Adipocyte (in vitro differentiated cells): Measurements from ENCODE around the gene C16orf95.

ENCODE experiments used
- DNase-seq: peaks from one replicate; pipeline ENCODE4 v3.0.0-alpha.2; 2015; ENCODE audit warnings: low read depth
- H3K27me3 ChIP-seq: replicated peaks from 2 replicates; pipeline ENCODE4 v1.7.0; 2013; ENCODE audit warnings: mild to moderate bottlenecking, low read length, moderate library complexity; ENCODE audit not compliant: control insufficient read depth, insufficient read depth
- H3K36me3 ChIP-seq: 2 replicates; pipeline ENCODE4 v1.7.0; 2013; ENCODE audit warnings: low read length, mild to moderate bottlenecking, moderate library complexity; ENCODE audit not compliant: control insufficient read depth, insufficient read depth, severe bottlenecking
- H3K4me1 ChIP-seq: 2 replicates; pipeline ENCODE4 v1.7.0; 2013; ENCODE audit warnings: mild to moderate bottlenecking, low read length, moderate library complexity; ENCODE audit not compliant: control insufficient read depth, insufficient read depth
- H3K4me3 ChIP-seq: 2 replicates; pipeline ENCODE4 v1.7.0; 2013; ENCODE audit warnings: mild to moderate bottlenecking, low read length, moderate library complexity
- H3K9ac ChIP-seq: 2 replicates; pipeline ENCODE4 v1.7.0; 2013; ENCODE audit warnings: mild to moderate bottlenecking, low read length, moderate library complexity
- H3K9me3 ChIP-seq: 2 replicates; pipeline ENCODE4 v1.7.0; 2013; ENCODE audit warnings: mild to moderate bottlenecking, low read length, moderate library complexity; ENCODE audit not compliant: control insufficient read depth

Gene C16orf95

GRCh38 chr16:87295661-87296531, 21.3 kb downstream of the C16orf95 start:
- H3K4me1 ChIP-seq: no peaks in the 10 kb centered on the region

GRCh38 chr16:87295259-87295658, 21.9 kb downstream of the C16orf95 start:
- no peak overlapping the region for H3K4me3 ChIP-seq
- H3K27me3 ChIP-seq: no peaks in the 10 kb centered on the region
- no peak for DNase-seq
- H3K9me3 ChIP-seq: peaks cover 8% of the 10 kb centered on the region
- no peak overlapping the region for H3K9ac ChIP-seq
- H3K36me3 ChIP-seq: peaks cover 9% of the 10 kb centered on the region
- H3K4me1 ChIP-seq: no peaks in the 10 kb centered on the region

More at GRCh38 chr16:87295661-87296531, 21.3 kb downstream of the C16orf95 start:
- Histone ChIP-seq H3K9ac (no peak overlapping the region), H3K9me3 (peaks cover 8% of the 10 kb centered on the region), H3K4me3 (no peak overlapping the region), H3K27me3 (no peaks in the 10 kb centered on the region), H3K36me3 (peaks cover 9% of the 10 kb centered on the region)
- no peak for DNase-seq

- H3K4me3 ChIP-seq: no peak overlapping the region
- no peak for DNase-seq
- no peaks in the 10 kb centered on the region for H3K27me3 ChIP-seq
- peaks cover 4% of the 10 kb centered on the region for H3K36me3 ChIP-seq
- H3K4me1 ChIP-seq: no peaks in the 10 kb centered on the region
- no peak overlapping the region for H3K9ac ChIP-seq
- peaks cover 8% of the 10 kb centered on the region for H3K9me3 ChIP-seq
Measured at GRCh38 chr16:87293990-87294389, 23.2 kb downstream of the C16orf95 start.

- Histone ChIP-seq H3K27me3 (no peaks in the 10 kb centered on the region), H3K9ac (no peak overlapping the region), H3K36me3 (peaks cover 4% of the 10 kb centered on the region), H3K9me3 (peaks cover 15% of the 10 kb centered on the region), H3K4me3 (no peak overlapping the region), H3K4me1 (no peaks in the 10 kb centered on the region)
- no peak for DNase-seq
Measured at GRCh38 chr16:87291944-87292343, 25.2 kb downstream of the C16orf95 start.

GRCh38 chr16:87288753-87289362, 28.3 kb downstream of the C16orf95 start:
- DNase-seq: peak; percentile 11
- peaks cover 4% of the 10 kb centered on the region for H3K36me3 ChIP-seq
- no peak overlapping the region for H3K4me3 ChIP-seq

GRCh38 chr16:87286839-87287626, 30.2 kb downstream of the C16orf95 start:
- no peaks in the 10 kb centered on the region for H3K4me1 ChIP-seq
- no peak overlapping the region for H3K9ac ChIP-seq
- H3K27me3 ChIP-seq: no peaks in the 10 kb centered on the region
- no peak for DNase-seq
- H3K4me3 ChIP-seq: no peak overlapping the region
- peaks cover 17% of the 10 kb centered on the region for H3K9me3 ChIP-seq
- H3K36me3 ChIP-seq: peaks cover 3% of the 10 kb centered on the region

More at GRCh38 chr16:87288753-87289362, 28.3 kb downstream of the C16orf95 start:
- Histone ChIP-seq H3K4me1 (no peaks in the 10 kb centered on the region), H3K9me3 (peaks cover 22% of the 10 kb centered on the region), H3K27me3 (no peaks in the 10 kb centered on the region), H3K9ac (no peak overlapping the region)

- H3K4me1 ChIP-seq: no peaks in the 10 kb centered on the region
- no peak for DNase-seq
- H3K4me3 ChIP-seq: no peak overlapping the region
- peaks cover 3% of the 10 kb centered on the region for H3K27me3 ChIP-seq
- no peak overlapping the region for H3K9ac ChIP-seq
- H3K9me3 ChIP-seq: peaks cover 15% of the 10 kb centered on the region
- H3K36me3 ChIP-seq: no peaks in the 10 kb centered on the region
Measured at GRCh38 chr16:87284183-87284582, 33.0 kb downstream of the C16orf95 start.

GRCh38 chr16:87279094-87279658, 38.0 kb downstream of the C16orf95 start:
- H3K9ac ChIP-seq: no peak overlapping the region
- H3K27me3 ChIP-seq: peaks cover 3% of the 10 kb centered on the region
- H3K4me1 ChIP-seq: no peaks in the 10 kb centered on the region
- H3K9me3 ChIP-seq: no peaks in the 10 kb centered on the region
- H3K36me3 ChIP-seq: no peaks in the 10 kb centered on the region
- DNase-seq: no peak
- no peak overlapping the region for H3K4me3 ChIP-seq

GRCh38 chr16:87278191-87279093, 38.8 kb downstream of the C16orf95 start:
- peak; percentile 92 for DNase-seq
- no peak overlapping the region for H3K9ac ChIP-seq
- H3K36me3 ChIP-seq: no peaks in the 10 kb centered on the region
- H3K27me3 ChIP-seq: peaks cover 3% of the 10 kb centered on the region
- H3K9me3 ChIP-seq: no peaks in the 10 kb centered on the region
- no peaks in the 10 kb centered on the region for H3K4me1 ChIP-seq
- no peak overlapping the region for H3K4me3 ChIP-seq

- H3K9ac ChIP-seq: no peak overlapping the region
- no peaks in the 10 kb centered on the region for H3K9me3 ChIP-seq
- peaks cover 3% of the 10 kb centered on the region for H3K27me3 ChIP-seq
- no peaks in the 10 kb centered on the region for H3K36me3 ChIP-seq
- DNase-seq: no peak
- H3K4me1 ChIP-seq: no peaks in the 10 kb centered on the region
- H3K4me3 ChIP-seq: no peak overlapping the region
Measured at GRCh38 chr16:87276924-87277323, 40.3 kb downstream of the C16orf95 start.
